Stimulated activated CD8-positive, alpha-beta memory T cell treated with anti-CD3 and anti-CD28 coated beads, Interleukin-15, amount 100 ng/mL, for 24 hours (primary cell): ENCODE data around the gene WDR70.
"Not testable (repeated sequence)": the region's sequence is repeated elsewhere in the genome, so short reads cannot be mapped to it uniquely, and the experiment has no call there.

Experiments
- DNase-seq: peaks from one replicate; pipeline ENCODE4 v3.0.0-alpha.2; 2020; ENCODE audit warnings: low read depth

Gene WDR70

DNA sequence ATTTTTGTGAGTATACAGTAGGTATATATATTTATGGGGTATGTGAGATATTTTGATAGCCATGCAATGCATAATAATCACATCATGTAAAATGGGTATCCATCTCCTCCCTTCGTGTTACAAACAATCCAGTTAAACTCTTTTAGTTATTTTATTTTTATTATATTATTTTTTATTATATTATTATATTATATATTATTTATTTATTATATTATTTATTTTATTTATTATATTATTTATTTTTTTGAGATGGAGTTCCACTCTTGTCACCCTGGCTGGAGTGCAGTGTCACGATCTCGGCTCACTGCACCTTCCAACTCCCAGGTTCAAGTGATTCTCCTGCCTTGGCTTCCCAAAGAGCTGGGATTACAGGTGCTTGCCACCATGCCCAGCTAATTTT, 138.6 kb downstream of the WDR70 start:
- no peak for DNase-seq

DNA sequence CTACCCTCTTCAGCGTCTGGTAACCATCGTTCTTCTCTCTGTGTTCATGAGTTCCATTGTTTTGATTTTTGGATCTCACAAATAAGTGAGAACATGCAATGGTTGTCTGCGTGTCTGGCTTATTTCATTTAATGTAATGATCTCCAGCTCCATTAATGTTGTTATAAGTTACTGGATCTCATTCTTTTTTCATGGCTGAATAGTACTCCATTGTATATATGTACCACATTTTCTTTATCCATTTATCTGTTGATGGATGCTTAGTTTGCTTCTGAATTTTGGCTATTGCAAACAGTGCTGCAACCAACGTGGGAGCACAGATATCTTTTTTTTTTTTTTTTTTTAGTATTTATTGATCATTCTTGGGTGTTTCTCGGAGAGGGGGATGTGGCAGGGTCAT, 139.2 kb downstream of the WDR70 start:
- DNase-seq, result not testable (repeated sequence)

DNA sequence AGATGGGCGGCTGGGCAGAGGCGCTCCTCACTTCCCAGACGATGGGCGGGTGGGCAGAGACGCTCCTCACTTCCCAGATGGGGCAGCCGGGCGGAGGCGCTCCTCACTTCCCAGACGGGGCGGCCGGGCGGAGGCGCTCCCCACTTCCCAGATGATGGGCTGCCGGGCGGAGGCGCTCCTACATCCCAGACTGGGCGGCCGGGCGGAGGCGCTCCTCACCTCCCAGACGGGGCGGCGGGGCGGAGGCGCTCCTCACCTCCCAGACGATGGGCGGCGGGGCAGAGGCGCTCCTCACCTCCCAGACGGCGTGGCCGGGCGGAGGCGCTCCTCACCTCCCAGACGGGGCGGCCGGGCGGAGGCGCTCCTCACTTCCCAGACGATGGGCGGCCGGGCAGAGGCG, 140.2 kb downstream of the WDR70 start:
- DNase-seq, result no peak

DNA sequence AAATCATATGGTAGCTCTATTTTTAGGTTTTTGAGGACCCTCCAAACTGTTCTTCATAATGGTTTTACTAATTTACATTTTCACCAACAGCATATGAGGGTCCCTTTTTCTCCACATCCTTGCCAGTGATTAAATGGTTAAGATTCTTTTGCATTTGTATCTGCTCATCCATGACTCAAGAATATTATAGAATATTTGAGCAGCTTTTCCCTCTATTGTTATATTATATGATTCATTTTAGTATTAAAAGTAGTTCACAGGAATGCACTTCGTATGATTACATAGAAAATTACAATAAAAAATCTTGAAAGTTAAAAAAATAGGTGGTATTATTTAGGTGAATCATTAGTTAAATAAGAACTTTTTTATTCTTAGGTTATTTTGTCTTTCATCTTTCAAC, 140.7 kb downstream of the WDR70 start:
- no peak for DNase-seq

DNA sequence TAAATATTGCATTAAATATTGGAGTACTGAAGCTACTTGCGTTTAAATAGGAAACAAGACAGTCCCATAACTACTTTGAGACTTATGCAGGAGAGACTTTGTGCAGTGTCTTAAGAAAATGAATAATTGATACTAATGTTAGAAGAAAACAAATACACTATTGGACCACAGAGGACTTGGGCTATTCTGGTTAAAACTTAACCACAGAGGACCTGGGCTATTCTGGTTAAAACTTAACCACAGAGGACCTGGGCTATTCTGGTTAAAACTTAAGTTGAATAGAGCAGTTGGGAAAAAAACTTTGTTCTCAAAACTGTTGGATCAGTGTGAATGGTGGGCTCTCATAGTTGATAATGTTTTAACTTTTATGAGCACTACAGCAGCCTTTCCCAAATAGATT, 141.7 kb downstream of the WDR70 start:
- no peak for DNase-seq

DNA sequence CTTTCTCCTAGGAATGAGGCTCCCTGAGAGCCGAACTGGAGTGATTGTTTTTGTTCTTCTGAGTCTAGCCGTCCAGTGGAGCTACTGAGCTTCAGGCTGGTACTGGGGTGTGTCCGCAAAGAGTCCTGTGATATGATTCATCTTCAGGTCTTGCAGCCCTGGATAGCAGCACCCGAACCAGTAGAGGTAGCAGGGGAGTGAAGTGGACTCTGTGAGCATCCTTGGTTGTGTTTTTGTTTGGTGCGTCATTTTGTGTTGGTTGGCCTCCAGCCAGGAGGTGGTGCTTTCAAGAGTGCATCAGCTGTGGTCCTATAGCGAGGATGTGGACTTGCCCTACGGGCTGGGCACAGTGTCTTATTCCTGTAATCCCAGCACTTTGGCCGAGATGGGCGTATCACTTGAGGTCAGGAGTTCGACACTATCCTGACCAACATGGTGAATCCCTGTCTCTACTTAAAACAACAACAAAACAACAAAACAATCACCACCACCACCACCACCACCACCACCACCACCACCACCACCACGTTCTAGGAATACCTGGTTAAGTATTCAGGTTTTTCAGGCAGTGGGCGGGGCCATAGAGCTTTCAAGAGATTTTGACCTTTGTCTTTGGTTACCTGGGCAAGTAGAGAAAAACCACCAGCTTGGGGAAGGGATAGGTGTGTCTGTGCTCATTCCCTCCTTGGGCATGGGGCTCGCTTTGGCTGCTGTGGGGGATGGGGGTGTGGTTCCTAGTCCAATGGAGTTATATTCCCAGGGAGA, 154.0 kb downstream of the WDR70 start:
- DNase-seq, result no peak

DNA sequence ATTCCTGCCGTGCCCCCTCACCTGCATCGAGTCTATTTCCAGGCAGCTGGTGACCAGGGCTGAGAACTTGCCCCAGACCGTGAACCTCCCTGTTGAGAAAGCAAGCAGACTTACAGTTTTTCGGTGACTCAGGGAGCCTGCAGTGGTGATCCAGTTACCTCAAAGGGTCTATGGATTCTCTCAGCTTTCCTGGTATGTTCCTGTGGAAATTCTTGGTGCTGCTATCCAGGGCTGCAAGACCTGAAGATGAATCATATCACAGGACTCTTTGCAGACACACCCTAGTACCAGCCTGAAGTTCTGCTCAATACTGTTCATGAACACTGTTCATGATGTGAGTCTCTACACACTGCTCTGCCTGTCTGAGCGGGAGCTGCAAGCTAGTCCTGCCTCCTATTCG, 154.7 kb downstream of the WDR70 start:
- no peak for DNase-seq

DNA sequence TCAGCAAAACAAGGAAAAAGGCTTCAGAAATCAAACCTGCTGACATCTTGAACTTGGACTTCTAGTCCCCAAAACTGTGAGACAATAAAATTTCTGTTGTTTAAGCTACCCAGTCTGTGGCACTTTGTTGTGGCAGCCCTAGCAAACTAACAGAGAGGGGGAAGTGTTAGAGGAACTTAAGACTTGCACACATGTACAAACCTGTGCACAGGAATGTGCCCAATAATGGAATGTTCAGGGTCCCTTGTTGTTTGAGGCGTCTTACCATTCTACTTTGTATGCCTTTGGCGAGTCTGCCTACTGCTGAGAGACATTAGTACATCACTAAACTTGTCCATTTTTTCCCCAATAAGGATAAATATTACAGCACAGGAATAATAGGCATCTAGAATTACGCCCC, 160.3 kb downstream of the WDR70 start:
- no peak for DNase-seq

DNA sequence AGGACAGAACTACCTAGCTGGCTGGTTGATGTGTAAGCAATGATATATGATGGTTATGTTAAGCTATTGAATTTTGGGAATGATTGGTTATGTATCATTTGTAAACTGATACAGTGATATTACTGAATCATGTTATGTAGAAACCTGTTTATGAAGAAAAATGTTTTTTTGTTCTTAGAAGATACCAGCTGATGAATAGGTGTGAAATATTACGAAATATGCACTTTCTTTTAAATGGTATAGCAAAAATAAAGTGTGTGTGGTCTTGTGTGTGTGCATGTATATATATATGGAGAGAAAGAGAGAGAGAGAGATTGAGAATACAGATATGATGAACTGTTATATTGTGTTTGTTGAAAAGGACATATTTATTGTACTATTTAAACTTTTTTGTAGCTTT, 164.1 kb downstream of the WDR70 start:
- DNase-seq, result no peak

DNA sequence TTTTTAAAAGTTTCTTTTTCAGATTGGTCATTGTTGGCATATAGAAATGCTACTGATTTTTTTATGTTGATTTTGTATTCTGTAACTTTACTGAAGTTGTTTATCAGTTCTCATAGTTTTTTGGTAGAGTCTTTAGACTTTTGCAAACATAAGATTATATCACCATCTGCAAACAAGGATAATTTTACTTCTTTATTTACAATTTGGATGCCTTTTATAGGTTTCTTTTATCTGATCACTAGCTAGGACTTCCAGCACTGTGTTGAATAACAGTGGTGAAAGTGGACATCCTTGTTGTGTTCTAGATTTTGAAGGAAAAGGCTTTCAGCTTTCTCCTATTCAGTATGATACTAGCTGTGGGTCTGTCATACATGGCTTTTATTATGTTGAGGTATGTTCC, 170.3 kb downstream of the WDR70 start:
- DNase-seq, result no peak

DNA sequence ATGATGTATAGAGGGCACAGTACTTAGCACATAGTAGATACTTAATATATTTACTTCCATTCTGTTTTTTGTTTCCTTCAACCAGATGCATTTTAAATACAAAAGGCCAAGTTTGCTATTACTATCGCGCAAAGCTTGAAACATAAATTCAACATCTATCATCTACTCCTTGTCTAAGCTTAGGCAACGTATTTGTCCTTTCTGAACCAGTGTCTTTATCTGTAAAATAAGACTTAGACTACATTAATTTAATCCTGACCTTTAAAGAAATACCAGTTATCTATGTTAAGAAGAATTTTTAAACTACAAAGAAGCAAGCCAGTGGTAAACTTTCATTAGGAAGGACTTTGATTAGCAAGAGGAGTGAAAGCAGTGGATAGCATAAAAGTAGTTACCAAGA, 173.0 kb downstream of the WDR70 start:
- DNase-seq, result no peak

DNA sequence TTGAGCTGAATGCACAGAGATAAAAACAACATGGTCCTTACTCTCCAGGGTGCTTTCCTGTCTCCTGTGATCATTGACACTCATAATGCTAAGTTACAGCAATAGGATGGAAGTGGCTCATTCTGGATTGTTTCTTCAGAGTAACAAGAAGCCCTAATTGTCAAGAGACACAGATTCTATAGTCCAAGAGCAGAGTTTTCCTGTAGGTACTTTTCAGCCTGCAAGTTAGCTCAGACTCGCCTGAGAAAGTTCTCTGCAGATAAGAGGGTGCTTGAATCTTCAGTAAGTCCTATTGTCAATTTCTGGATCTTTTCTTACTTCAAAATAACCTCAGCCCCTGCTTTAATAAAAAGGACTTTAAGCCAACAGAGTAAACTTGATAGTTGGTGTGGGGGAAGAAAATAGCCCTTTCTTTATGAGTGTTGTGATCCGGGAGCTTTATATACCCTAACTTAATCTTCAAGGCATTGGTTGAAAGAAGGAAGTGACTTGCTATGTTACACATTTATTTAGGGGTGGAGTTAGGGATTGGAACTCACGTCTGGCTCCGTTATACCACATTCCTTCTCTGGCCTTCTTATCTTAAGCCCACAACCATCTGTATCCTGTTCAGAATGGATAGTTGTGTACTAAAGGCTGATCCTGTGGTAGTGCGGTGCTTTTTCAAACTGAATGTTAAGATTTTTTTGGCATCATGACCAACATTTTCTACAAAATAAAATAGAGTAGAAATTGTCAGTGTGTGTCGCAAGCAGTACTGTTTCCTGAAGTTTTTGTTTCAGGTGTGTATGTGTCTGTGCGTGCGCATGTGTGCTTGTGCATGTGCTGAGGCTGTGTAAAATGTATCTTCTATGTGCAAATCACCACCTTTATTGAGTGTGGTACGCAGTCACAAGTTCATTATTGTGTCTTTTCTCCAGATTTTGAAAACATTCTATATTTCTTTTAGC, 173.9 kb downstream of the WDR70 start:
- DNase-seq, result no peak

DNA sequence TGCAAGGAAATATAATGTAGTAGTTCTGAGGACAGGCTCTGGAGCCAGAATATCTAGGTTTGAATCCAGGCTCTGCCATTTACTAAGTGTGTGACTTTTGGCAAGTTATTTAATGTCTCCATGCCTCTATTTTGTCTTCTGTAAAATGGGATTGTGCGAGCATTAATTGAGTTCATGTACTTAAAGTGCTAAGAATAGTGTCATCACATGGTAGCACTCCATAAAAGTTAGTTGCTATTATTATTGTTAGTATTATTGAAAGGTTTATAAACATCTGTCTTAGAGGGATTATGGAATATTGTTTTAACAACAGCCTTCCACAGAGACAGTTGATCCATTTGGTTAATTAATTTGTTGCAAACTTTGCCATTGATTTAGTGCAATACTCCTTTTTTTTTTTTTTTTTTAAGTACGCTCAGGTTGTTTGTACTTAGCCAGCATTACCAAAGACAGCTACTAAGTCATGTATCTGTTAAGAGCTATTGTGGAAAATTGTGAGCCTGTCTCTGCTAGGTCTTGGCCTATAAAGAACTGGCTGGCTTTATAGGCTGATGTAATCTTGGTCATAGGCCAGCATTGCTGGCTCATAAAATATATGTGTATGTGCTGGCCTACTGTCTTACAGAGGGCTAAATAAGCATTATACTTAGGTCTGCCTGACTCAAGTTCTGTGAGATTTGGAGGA, 174.7 kb downstream of the WDR70 start:
- DNase-seq, result no peak

DNA sequence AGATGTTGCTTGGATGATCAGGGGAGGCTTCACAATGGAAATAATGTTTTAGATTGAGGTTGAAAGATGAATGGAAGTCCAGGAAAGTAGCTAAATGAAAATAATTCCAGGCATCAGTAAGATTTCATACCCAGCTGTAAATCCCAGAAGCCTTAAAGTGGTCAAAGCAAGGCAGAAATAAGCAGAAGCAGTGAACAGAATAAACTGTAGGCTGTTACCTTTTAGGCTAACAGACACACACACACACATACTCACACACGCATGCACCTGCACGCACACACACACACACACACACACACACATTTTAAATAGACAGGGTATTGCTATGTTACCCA, 175.3 kb downstream of the WDR70 start:
- DNase-seq, result no peak

DNA sequence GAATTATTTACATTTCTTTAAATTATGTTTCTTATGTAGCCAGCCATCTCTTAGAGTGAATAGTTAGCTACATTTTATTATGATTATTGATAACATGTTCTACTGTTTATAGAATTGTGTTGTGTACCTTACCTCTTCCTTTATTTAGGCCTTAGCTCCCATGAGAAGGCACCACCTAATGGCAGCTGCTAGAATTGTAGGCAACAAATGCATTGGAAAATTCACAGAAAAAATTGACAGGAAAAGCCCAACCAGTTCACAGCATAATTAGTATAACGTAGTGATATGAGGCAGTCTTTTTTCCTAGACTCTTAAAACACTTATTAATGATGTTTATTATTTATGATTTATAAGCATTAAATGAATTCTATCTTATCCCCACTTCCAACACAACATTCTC, 175.8 kb downstream of the WDR70 start:
- no peak for DNase-seq

DNA sequence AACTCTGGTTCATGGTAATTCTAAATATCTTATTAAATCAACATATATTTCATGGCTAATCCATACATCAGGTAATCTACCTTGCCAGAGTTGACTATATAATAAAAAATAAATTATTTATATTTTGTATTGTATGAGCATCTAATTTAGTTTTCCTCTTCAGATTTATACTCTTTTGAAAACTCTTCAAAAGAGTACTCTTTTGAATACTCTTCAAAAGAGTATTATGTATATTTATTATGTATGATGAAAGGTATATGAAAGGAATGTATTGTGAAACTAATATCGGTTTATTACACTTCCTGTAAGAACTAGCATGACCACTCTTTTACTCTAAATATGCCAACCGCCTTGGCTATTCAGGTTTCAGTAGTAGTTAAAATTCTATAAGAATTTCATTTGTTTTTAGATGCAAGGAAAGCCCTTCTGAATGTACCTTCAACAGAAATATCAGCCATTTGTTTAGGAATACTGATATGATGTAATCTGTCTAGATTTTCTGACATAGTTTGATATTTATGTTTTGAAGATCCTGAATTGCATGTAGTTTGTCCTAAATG, 178.7 kb downstream of the WDR70 start:
- DNase-seq, result no peak

DNA sequence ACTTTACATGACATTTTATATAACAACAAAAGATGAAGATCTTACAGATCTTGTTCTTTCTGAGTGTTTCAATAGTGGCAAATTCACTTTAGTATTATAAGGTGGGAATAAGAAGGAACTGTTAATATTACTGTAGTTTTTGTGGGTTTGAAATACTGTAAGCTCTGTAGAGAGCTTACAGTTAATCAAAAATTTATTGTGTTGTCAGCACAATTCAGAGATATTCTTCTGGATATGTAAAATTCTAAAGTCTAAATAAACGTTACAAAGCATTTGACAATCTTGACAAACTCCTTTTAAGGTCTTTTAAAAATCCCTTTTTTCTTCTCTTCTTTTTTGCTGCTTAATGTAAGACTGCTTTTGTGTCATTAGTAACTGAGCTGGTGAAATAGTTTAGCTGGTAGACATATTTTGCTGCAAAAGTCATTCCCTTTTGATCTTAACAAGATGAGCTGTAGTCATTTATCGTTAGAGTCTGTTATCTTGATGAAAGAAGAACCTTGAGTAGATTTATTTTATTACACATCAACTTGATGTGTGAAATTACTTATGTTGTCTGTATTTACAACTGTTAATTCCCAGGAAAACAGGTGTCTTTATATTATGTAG, 186.0 kb downstream of the WDR70 start:
- DNase-seq, result no peak

DNA sequence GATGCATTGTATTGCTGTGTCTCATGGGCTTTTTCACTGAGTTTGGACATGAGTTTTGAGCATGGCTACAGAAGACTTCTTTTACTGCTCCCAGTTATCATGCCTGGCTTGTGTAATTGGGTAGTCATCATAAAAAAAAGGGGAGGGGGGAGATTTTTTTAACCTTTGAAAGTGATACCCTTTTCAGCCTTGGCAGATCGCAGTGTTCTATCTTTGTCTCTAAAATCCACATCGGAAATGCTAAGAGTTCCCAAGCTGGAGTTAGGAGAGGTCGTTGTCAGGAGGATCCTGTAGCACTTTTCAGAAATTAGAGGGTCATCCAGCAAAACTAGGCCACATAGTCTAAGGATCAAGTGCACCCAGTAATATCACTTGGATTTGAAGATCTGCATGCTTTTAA, 188.4 kb downstream of the WDR70 start:
- DNase-seq, result no peak

DNA sequence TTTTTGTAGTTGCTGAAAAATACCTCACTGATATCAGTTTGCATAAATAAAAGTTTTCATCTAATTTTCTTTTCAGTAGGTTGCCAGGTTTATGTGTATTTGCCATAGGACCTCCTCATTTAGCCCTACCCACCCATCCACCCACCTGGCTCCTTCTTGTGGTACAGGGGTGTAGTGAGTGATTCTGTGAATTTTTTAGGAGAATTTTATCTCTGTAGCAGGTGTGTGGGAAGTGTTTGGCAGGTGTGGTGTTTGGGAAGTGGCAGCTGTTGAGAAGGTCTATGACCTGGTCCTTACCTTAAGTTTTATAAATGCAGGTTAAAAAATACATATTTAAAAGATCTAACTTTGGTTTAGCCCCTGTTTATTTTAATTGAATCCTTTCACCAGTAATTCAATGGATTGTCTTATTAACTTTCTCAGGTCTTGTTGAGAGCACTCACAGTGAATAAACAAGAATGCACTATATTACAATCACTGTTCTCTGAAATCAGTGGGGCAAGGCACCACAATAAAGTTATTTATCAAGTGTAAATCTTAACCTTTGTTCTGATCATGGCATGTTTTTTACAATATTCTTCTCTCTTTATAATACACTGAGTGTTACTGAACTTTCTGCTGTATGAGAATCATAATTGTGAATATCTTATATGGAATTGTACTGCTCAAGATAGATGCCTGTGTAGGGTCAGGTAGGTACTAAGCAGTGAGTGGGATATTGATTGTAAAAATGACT, 189.1 kb downstream of the WDR70 start:
- no peak for DNase-seq

DNA sequence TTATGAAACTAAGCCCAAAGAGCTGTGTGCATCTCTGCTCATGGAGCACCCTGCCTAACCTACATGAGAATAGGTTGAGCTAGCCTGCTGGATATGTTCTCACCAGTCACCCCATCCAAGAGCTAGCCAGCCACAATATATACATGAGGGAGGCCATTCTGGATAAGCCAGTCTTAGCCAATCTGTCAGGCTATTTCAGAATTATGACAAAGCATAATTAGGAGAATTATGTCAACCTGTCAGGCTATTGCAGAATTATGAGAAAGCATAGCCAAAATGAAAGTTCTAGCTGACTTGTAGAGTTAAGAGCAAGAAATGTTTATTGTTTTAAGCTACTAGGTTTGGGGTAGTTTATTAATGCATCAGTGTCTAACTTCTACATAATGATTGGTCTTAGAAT, 189.8 kb downstream of the WDR70 start:
- DNase-seq, result no peak

DNA sequence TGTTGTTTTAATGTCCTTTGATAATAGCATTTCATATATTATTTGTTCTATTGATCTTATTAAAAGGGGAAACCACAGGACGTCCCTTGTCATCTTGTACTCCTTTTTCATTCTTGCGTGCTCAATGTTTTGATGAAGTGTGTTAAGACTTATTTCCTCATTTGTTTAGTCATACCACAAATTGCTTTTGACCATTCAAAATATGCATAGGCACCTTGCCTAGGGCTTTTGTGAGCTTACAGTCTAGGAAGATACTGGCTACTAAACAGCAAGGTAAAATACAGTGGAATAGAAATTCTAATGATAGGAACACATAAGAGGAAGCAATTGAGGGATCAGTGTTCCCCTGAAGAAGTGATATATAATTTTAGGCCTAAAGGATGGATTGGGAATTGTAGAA, 190.3 kb downstream of the WDR70 start:
- DNase-seq, result no peak

DNA sequence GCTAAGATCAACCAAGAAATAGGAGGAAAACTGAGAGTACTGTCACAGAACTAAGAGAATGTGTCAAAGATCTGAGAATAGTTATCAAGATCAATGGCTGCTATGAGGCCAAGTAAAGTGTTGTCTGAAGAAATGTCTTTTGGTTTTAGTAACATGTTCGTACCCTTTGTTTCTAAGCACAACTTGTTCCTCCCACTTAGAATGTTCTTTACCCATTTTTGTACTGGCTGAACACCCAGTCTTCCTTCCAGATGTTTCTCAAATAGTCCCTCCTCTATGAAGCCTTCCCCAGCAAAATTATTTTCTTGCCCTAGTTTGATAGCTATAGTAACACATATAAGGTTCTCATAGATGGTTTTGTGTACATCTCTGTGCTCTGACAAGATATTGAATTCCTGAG, 191.5 kb downstream of the WDR70 start:
- no peak for DNase-seq
